ENCODE measurements around the gene SCYGR7. TPM values are rescaled to one million over a fixed set of nuclear protein-coding genes. Genes with fewer than 3 reads are reported as not detected.

The SCYGR7 gene
- polyA plus RNA-seq, 3 donors = not detected

- H3K9ac ChIP-seq (ENCODE audit: insufficient read depth, low read length, poor library complexity, severe bottlenecking) = no peak overlapping the region
- no peaks in the 10 kb centered on the region for H3K4me1 ChIP-seq (ENCODE audit: control insufficient read depth in 1 of 2, insufficient read depth in 2 of 2, low read length in 2 of 2)
- H3K4me2 ChIP-seq (replicated peaks; ENCODE audit: extremely low read depth, low read length, poor library complexity, severe bottlenecking) = no peak overlapping the region
- TF ChIP-seq, protein P1, sequence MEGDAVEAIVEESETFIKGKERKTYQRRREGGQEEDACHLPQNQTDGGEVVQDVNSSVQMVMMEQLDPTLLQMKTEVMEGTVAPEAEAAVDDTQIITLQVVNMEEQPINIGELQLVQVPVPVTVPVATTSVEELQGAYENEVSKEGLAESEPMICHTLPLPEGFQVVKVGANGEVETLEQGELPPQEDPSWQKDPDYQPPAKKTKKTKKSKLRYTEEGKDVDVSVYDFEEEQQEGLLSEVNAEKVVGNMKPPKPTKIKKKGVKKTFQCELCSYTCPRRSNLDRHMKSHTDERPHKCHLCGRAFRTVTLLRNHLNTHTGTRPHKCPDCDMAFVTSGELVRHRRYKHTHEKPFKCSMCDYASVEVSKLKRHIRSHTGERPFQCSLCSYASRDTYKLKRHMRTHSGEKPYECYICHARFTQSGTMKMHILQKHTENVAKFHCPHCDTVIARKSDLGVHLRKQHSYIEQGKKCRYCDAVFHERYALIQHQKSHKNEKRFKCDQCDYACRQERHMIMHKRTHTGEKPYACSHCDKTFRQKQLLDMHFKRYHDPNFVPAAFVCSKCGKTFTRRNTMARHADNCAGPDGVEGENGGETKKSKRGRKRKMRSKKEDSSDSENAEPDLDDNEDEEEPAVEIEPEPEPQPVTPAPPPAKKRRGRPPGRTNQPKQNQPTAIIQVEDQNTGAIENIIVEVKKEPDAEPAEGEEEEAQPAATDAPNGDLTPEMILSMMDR (IDR thresholded peaks at IDR 0.05) = no peak
- intact Hi-C loops (cut with micrococcal nuclease) = no loop called here
- H4K20me1 ChIP-seq (ENCODE audit: insufficient read depth, low read length) = no peaks in the 10 kb centered on the region
- WGBS (ENCODE audit: insufficient coverage) = no CpG with 5 or more reads among the region's 3 CpGs
- no peaks in the 10 kb centered on the region for H3K36me3 Mint-ChIP-seq
- no peak overlapping the region for H3K27ac ChIP-seq (ENCODE audit: low read depth in 1 of 2, low read length in 2 of 2)
- DNase-seq = no peak
- no peaks in the 10 kb centered on the region for H3K9me3 ChIP-seq (replicated peaks in 1 of 2; ENCODE audit: control insufficient read depth in 1 of 2, insufficient read depth in 1 of 2, low read length in 2 of 2)
- H3K27me3 Mint-ChIP-seq (ENCODE audit: low read depth in 3 of 3) = peaks cover 0 to 5% (median 2%) of the 10 kb centered on the region in 3 donors
- peaks cover 0 to 3% (median 0%) of the 10 kb centered on the region in 7 donors for H3K9me3 Mint-ChIP-seq
- H3K79me2 ChIP-seq (ENCODE audit: insufficient read depth, low read length) = no peaks in the 10 kb centered on the region
- H3K36me3 ChIP-seq (replicated peaks in 1 of 2; ENCODE audit: control insufficient read depth in 1 of 2, insufficient read depth in 2 of 2, low read length in 2 of 2) = no peaks in the 10 kb centered on the region
- no peak overlapping the region for H3K4me3 ChIP-seq (replicated peaks in 1 of 3; ENCODE audit: low read depth in 2 of 3, low read length in 3 of 3)
- H3K27ac Mint-ChIP-seq = no peak overlapping the region
- no peaks in the 10 kb centered on the region for H3K27me3 ChIP-seq (ENCODE audit: control insufficient read depth in 2 of 2, insufficient read depth in 2 of 2, low read length in 2 of 2)
- peaks cover 2% of the 10 kb centered on the region for H3K4me1 Mint-ChIP-seq
- H2AFZ ChIP-seq (ENCODE audit: insufficient read depth, low read depth, low read length, poor library complexity, severe bottlenecking) = no peak overlapping the region
- H3K4me3 Mint-ChIP-seq = no peak overlapping the region
Observed at GRCh38 chr2:227701556-227701955, 26.6 kb upstream of the SCYGR7 start.

DNA sequence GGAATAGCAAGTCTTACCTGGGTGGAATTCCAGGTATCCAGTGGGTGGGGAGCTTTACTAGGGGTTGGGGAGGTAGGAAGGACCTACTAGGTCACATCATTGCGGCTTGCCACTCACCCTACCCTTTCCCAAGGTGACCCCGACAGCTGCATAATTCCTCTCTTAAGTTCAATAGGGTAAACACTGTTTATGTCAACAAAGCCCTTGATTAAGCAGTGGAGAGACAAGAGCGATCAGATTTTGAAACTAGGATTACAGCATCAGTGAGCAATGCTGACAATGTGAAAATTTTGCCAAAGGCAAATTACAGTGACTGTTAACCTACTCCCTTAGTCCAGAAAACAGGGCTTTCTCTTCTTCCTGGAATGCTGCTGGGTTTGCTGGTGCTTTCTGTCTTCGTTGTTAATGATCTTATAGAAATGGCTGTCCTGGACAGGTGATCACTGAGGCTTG, 24.8 kb upstream of the SCYGR7 start:
- TF ChIP-seq, protein P1 (IDR thresholded peaks at IDR 0.05) = no peak
- H3K4me3 Mint-ChIP-seq = no peak overlapping the region
- Histone ChIP-seq H3K27me3 (ENCODE audit: control insufficient read depth in 2 of 2, insufficient read depth in 2 of 2, low read length in 2 of 2) (no peaks in the 10 kb centered on the region), H3K27ac (ENCODE audit: low read depth in 1 of 2, low read length in 2 of 2) (no peak overlapping the region), H3K4me1 (ENCODE audit: control insufficient read depth in 1 of 2, insufficient read depth in 2 of 2, low read length in 2 of 2) (no peaks in the 10 kb centered on the region), H3K9ac (ENCODE audit: insufficient read depth, low read length, poor library complexity, severe bottlenecking) (no peak overlapping the region), H3K36me3 (replicated peaks in 1 of 2; ENCODE audit: control insufficient read depth in 1 of 2, insufficient read depth in 2 of 2, low read length in 2 of 2) (no peaks in the 10 kb centered on the region), H3K4me3 (replicated peaks in 1 of 3; ENCODE audit: low read depth in 2 of 3, low read length in 3 of 3) (no peak overlapping the region), H3K4me2 (replicated peaks; ENCODE audit: extremely low read depth, low read length, poor library complexity, severe bottlenecking) (no peak overlapping the region), H3K9me3 (replicated peaks in 1 of 2; ENCODE audit: control insufficient read depth in 1 of 2, insufficient read depth in 1 of 2, low read length in 2 of 2) (no peaks in the 10 kb centered on the region), H2AFZ (ENCODE audit: insufficient read depth, low read depth, low read length, poor library complexity, severe bottlenecking) (no peak overlapping the region), H3K79me2 (ENCODE audit: insufficient read depth, low read length) (no peaks in the 10 kb centered on the region), H4K20me1 (ENCODE audit: insufficient read depth, low read length) (no peaks in the 10 kb centered on the region)
- DNase-seq = no peak
- peaks cover 2 to 4% (median 2%) of the 10 kb centered on the region in 3 donors for H3K27me3 Mint-ChIP-seq (ENCODE audit: low read depth in 3 of 3)
- no CpG with 5 or more reads among the region's 4 CpGs for WGBS (ENCODE audit: insufficient coverage)
- no peaks in the 10 kb centered on the region for H3K4me1 Mint-ChIP-seq
- H3K36me3 Mint-ChIP-seq = no peaks in the 10 kb centered on the region
- intact Hi-C loops (cut with micrococcal nuclease) = no loop called here
- H3K27ac Mint-ChIP-seq = no peak overlapping the region
- H3K9me3 Mint-ChIP-seq = peaks cover 0 to 3% (median 0%) of the 10 kb centered on the region in 7 donors
